Stimulated activated CD8-positive, alpha-beta memory T cell treated with anti-CD3 and anti-CD28 coated beads, Interleukin-2, amount 100 ng/mL, for 1 hour (primary cell): ENCODE measurements around the gene TMPRSS3.

ENCODE experiments used
- DNase-seq, 2 donors: peaks; one replicate each; pipeline ENCODE4 v3.0.0-alpha.2; 2020; ENCODE audit warnings: low read depth in 2 of 2

TMPRSS3 gene

GRCh38 chr21:42350927-42351426, 44.9 kb downstream of the TMPRSS3 start, which contains the start of gene TFF2:
TFF2 (minus strand) TSS chr21:42350994; CDS start chr21:42350957, 37 bp downstream.
- no peak for DNase-seq

GRCh38 chr21:42350318-42350910, 45.4 kb downstream of the TMPRSS3 start:
- DNase-seq, result no peak

- DNase-seq, result no peak
Measured at GRCh38 chr21:42349420-42350317, 46.2 kb downstream of the TMPRSS3 start.

GRCh38 chr21:42348762-42349161, 47.1 kb downstream of the TMPRSS3 start:
- DNase-seq, result no peak

- DNase-seq, result no peak
Measured at GRCh38 chr21:42347601-42348327, 48.1 kb downstream of the TMPRSS3 start.

GRCh38 chr21:42346866-42347600, 48.8 kb downstream of the TMPRSS3 start:
- DNase-seq, result no peak

- no peak for DNase-seq
Measured at GRCh38 chr21:42346441-42346840, 49.4 kb downstream of the TMPRSS3 start.

GRCh38 chr21:42344631-42345030, 51.2 kb downstream of the TMPRSS3 start:
- DNase-seq, result no peak

GRCh38 chr21:42343963-42344510, 51.8 kb downstream of the TMPRSS3 start:
- no peak for DNase-seq

- no peak for DNase-seq
Measured at GRCh38 chr21:42343556-42343955, 52.3 kb downstream of the TMPRSS3 start.

GRCh38 chr21:42343101-42343500, 52.8 kb downstream of the TMPRSS3 start:
- DNase-seq, result no peak

GRCh38 chr21:42341776-42342542, 53.9 kb downstream of the TMPRSS3 start:
- DNase-seq, result no peak

GRCh38 chr21:42340187-42341050, 55.4 kb downstream of the TMPRSS3 start:
- no peak for DNase-seq

- DNase-seq, result no peak
Measured at GRCh38 chr21:42338729-42339715, 56.8 kb downstream of the TMPRSS3 start.

- DNase-seq, result peak; percentile 42 to 74
Measured at GRCh38 chr21:42337830-42338728, 57.8 kb downstream of the TMPRSS3 start.

- no peak for DNase-seq
Measured at GRCh38 chr21:42337276-42337675, 58.6 kb downstream of the TMPRSS3 start.

GRCh38 chr21:42336054-42336453, 59.8 kb downstream of the TMPRSS3 start:
- no peak for DNase-seq
